GM19438 (cell line): ENCODE measurements around the gene CLDN19.
"Not testable (repeated sequence)": the region's sequence is repeated elsewhere in the genome, so short reads cannot be mapped to it uniquely, and the experiment has no call there.

ENCODE experiments used
- ATAC-seq: cut with Tn5 transposase; IDR thresholded peaks from one replicate; pipeline ENCODE4 v1.9.1; 2021; ENCODE audit warnings: low read depth; ENCODE audit not compliant: unreplicated experiment

Gene CLDN19

GRCh38 chr1:42740851-42741580 is 980 bp upstream of the CLDN19 start:
- ATAC-seq: no peak

GRCh38 chr1:42738678-42739226 is 1.3 kb downstream of the CLDN19 start:
- ATAC-seq: no peak

- no peak for ATAC-seq
Observed at GRCh38 chr1:42737986-42738677, 1.9 kb downstream of the CLDN19 start.

GRCh38 chr1:42737257-42737656 is 2.8 kb downstream of the CLDN19 start:
- no peak for ATAC-seq

GRCh38 chr1:42736571-42737200 is 3.4 kb downstream of the CLDN19 start:
- no peak for ATAC-seq

GRCh38 chr1:42736152-42736551 is 3.9 kb downstream of the CLDN19 start:
- no peak for ATAC-seq

- ATAC-seq: no peak
Observed at GRCh38 chr1:42735477-42736105, 4.4 kb downstream of the CLDN19 start.

GRCh38 chr1:42735056-42735455 is 5.0 kb downstream of the CLDN19 start:
- ATAC-seq: no peak

- ATAC-seq: no peak
Observed at GRCh38 chr1:42734201-42735035, 5.6 kb downstream of the CLDN19 start.

- ATAC-seq: no peak
Observed at GRCh38 chr1:42733415-42734200, 6.4 kb downstream of the CLDN19 start.

- no peak for ATAC-seq
Observed at GRCh38 chr1:42732126-42732680, 7.8 kb downstream of the CLDN19 start.

- ATAC-seq: no peak
Observed at GRCh38 chr1:42731585-42731984, 8.5 kb downstream of the CLDN19 start.

GRCh38 chr1:42730988-42731387 is 9.0 kb downstream of the CLDN19 start:
- no peak for ATAC-seq

- ATAC-seq: no peak
Observed at GRCh38 chr1:42730002-42730401, 10.0 kb downstream of the CLDN19 start.

- ATAC-seq: not testable (repeated sequence)
Observed at GRCh38 chr1:42725820-42726219, 14.2 kb downstream of the CLDN19 start.

GRCh38 chr1:42723511-42723910 is 16.5 kb downstream of the CLDN19 start:
- no peak for ATAC-seq

- ATAC-seq: not testable (repeated sequence)
Observed at GRCh38 chr1:42722403-42722802, 17.6 kb downstream of the CLDN19 start.

- ATAC-seq: no peak
Observed at GRCh38 chr1:42721926-42722325, 18.1 kb downstream of the CLDN19 start.

- ATAC-seq: no peak
Observed at GRCh38 chr1:42720868-42721267, 19.2 kb downstream of the CLDN19 start.
